HCT116 (cell line): ENCODE data around the gene BRD3OS. TPM values are rescaled to one million over a fixed set of nuclear protein-coding genes. Genes with fewer than 3 reads are reported as not detected.

Experiments used
- ATAC-seq: fragments of 200-7000 bp; cut with Tn5 transposase; 2 replicates; pipeline ENCODE4 v1.9.1; 2020; ENCODE audit warnings: mild to moderate bottlenecking, moderate library complexity
- BruUV-seq: library from RNA; stranded (reverse); fragments of 400-500 nt; replicated peaks from 2 replicates; lab custom pipeline; 2021; lab: Mats Ljungman, UMichigan
- CTCF ChIA-PET: fragments of 300-600 bp; sonication (Branson Sonifier 250); formaldehyde crosslinking; loops from one replicate; lab custom pipeline; 2021; ENCODE audit warnings: antibody characterized with exemption; lab: Charles Lee
- POLR2A ChIA-PET: fragments of 300-600, 350-600 bp; sonication (Branson Sonifier 250); formaldehyde crosslinking; loops from one replicate; lab custom pipeline; 2021; ENCODE audit warnings: antibody characterized with exemption; lab: Charles Lee
- RAD21 ChIA-PET, 2 experiments: fragments of 300-600 bp; sonication (Branson Sonifier 250); formaldehyde crosslinking; loops; one replicate each; lab custom pipeline; 2023; ENCODE audit warnings: low total read pairs in 2 of 2; ENCODE audit not compliant: uncharacterized antibody in 2 of 2, unreplicated experiment in 2 of 2, low non-redundant PET in 1 of 2; lab: Charles Lee
- DNase-seq: peaks from one replicate; pipeline ENCODE4 v3.0.0-alpha.2; 2010; ENCODE audit warnings: low read depth, low spot score
- H2AFZ ChIP-seq: fragments of 200-600 bp; shearing (Covaris generic), sonication (generic); 2 replicates; pipeline ENCODE4 v1.6.1; 2017; ENCODE audit warnings: low read depth, mixed run types, mixed read lengths, antibody characterized with exemption, low read length; ENCODE audit not compliant: poor library complexity, severe bottlenecking
- H3K27ac ChIP-seq: 2 replicates; pipeline ENCODE4 v1.5.1; 2012; ENCODE audit warnings: low read depth, low read length
- H3K27me3 ChIP-seq: fragments of 200-600 bp; sonication (generic); 2 replicates; pipeline ENCODE4 v1.6.1; 2016; ENCODE audit warnings: mixed run types, low read length, mixed read lengths; ENCODE audit not compliant: insufficient read depth
- H3K36me3 ChIP-seq, 2 experiments: fragments of 200-500 bp in 1 of 2; fragments of 200-600 bp in 1 of 2; sonication (Bioruptor generic) in 1 of 2; sonication (generic) in 1 of 2; 2 replicates each; pipeline versions ENCODE4 v1.5.1 to v1.6.1; 2014 to 2016; ENCODE audit warnings: low read length in 2 of 2, inconsistent platforms in 1 of 2, mixed read lengths in 1 of 2, mixed run types in 1 of 2; ENCODE audit not compliant: insufficient read depth in 2 of 2, control insufficient read depth in 1 of 2
- H3K4me1 ChIP-seq, 2 experiments: fragments of 200-600 bp in 1 of 2; sonication (generic) in 1 of 2; 2 replicates each; pipeline versions ENCODE4 v1.5.1 to v1.6.1; 2012 to 2017; ENCODE audit warnings: low read length in 2 of 2, inconsistent platforms in 1 of 2, mild to moderate bottlenecking in 1 of 2, mixed read lengths in 1 of 2, mixed run types in 1 of 2, moderate library complexity in 1 of 2; ENCODE audit not compliant: insufficient read depth in 2 of 2, control insufficient read depth in 1 of 2
- H3K4me2 ChIP-seq: fragments of 200-600 bp; sonication (generic); 2 replicates; pipeline ENCODE4 v1.6.1; 2017; ENCODE audit warnings: mixed run types, low read length, mixed read lengths
- H3K4me3 ChIP-seq, 2 experiments: fragments of 200-600 bp in 1 of 2; sonication (generic) in 1 of 2; replicated peaks in 1 of 2; 2 replicates each; pipeline ENCODE4 v1.5.1; 2011 to 2016; ENCODE audit warnings: low read length in 2 of 2, control low read depth in 1 of 2, low read depth in 1 of 2, mild to moderate bottlenecking in 1 of 2, mixed read lengths in 1 of 2, mixed run types in 1 of 2
- H3K79me2 ChIP-seq: fragments of 200-600 bp; sonication (generic); 2 replicates; pipeline ENCODE4 v1.6.1; 2017; ENCODE audit warnings: mild to moderate bottlenecking, mixed run types, low read length, moderate library complexity, mixed read lengths; ENCODE audit not compliant: insufficient read depth
- H3K9ac ChIP-seq: fragments of 200-600 bp; sonication (generic); 2 replicates; pipeline ENCODE4 v1.6.1; 2016; ENCODE audit warnings: low read length, mixed read lengths
- H3K9me2 ChIP-seq: fragments of 200-600 bp; sonication (generic), shearing (Covaris generic); 2 replicates; pipeline ENCODE4 v1.6.1; 2017; ENCODE audit warnings: mixed run types, mild to moderate bottlenecking, moderate library complexity; ENCODE audit not compliant: insufficient read depth
- H3K9me3 ChIP-seq, 2 experiments: fragments of 200-500 bp in 1 of 2; fragments of 200-600 bp in 1 of 2; sonication (Bioruptor generic) in 1 of 2; sonication (generic) in 1 of 2; 2 replicates each; pipeline ENCODE4 v1.6.1; 2014 to 2017; ENCODE audit warnings: low read length in 2 of 2, mixed read lengths in 2 of 2, inconsistent platforms in 1 of 2, low read depth in 1 of 2, mild to moderate bottlenecking in 1 of 2, mixed run types in 1 of 2, moderate library complexity in 1 of 2; ENCODE audit not compliant: control insufficient read depth in 1 of 2, insufficient read depth in 1 of 2
- H4K20me1 ChIP-seq: fragments of 200-600 bp; sonication (generic), shearing (Covaris generic); 2 replicates; pipeline ENCODE4 v1.6.1; 2017; ENCODE audit warnings: mixed run types, mild to moderate bottlenecking, moderate library complexity; ENCODE audit not compliant: insufficient read depth
- ATF3 ChIP-seq: IDR thresholded peaks from 2 replicates; pipeline ENCODE4 v1.6.1; 2012
- CBX3 ChIP-seq: IDR thresholded peaks from 2 replicates; pipeline ENCODE4 v1.6.1; 2012; ENCODE audit warnings: low read depth
- CEBPB ChIP-seq: IDR thresholded peaks from 2 replicates; pipeline ENCODE4 v1.6.1; 2012; ENCODE audit warnings: low read depth
- EGR1 ChIP-seq: IDR thresholded peaks from 2 replicates; pipeline ENCODE4 v1.6.1; 2012; ENCODE audit warnings: low read depth
- ELF1 ChIP-seq: IDR thresholded peaks from 2 replicates; pipeline ENCODE4 v1.6.1; 2012; ENCODE audit warnings: low read depth, borderline replicate concordance
- EZH2 ChIP-seq: fragments of 200-600 bp; sonication (generic); IDR thresholded peaks from 2 replicates; pipeline ENCODE4 v1.6.1; 2017; ENCODE audit warnings: antibody characterized with exemption, mixed run types
- EZH2phosphoT487 ChIP-seq: fragments of 200-600 bp; IDR thresholded peaks from 2 replicates; pipeline ENCODE4 v1.6.1; 2018; ENCODE audit warnings: antibody characterized with exemption, borderline replicate concordance
- FOSL1 ChIP-seq: IDR thresholded peaks from 2 replicates; pipeline ENCODE4 v1.6.1; 2012; ENCODE audit warnings: low read depth
- JUND ChIP-seq: IDR thresholded peaks from 2 replicates; pipeline ENCODE4 v1.6.1; 2012
- MAX ChIP-seq: IDR thresholded peaks from 2 replicates; pipeline ENCODE4 v1.6.1; 2012
- POLR2AphosphoS5 ChIP-seq: IDR thresholded peaks from 2 replicates; pipeline ENCODE4 v1.6.1; 2011; ENCODE audit warnings: mild to moderate bottlenecking, low read depth, low read length, moderate library complexity
- RAD21 ChIP-seq: IDR thresholded peaks from 2 replicates; pipeline ENCODE4 v1.6.1; 2012; ENCODE audit warnings: low read depth, mild to moderate bottlenecking
- REST ChIP-seq: IDR thresholded peaks from 2 replicates; pipeline ENCODE4 v1.6.1; 2012; ENCODE audit warnings: low read depth
- SIN3A ChIP-seq: IDR thresholded peaks from 2 replicates; pipeline ENCODE4 v1.6.1; 2012; ENCODE audit warnings: low read depth
- SP1 ChIP-seq: IDR thresholded peaks from 2 replicates; pipeline ENCODE4 v1.6.1; 2012; ENCODE audit warnings: low read depth
- SRF ChIP-seq: IDR thresholded peaks from 2 replicates; pipeline ENCODE4 v1.6.1; 2012; ENCODE audit warnings: low read depth
- YY1 ChIP-seq: IDR thresholded peaks from 2 replicates; pipeline ENCODE4 v1.6.1; 2011; ENCODE audit warnings: low read length, low read depth, moderate library complexity, mild to moderate bottlenecking; ENCODE audit not compliant: insufficient replicate concordance; ENCODE audit errors: extremely low read depth
- ZBTB33 ChIP-seq: IDR thresholded peaks from 2 replicates; pipeline ENCODE4 v1.6.1; 2011; ENCODE audit warnings: mild to moderate bottlenecking, low read length, moderate library complexity; ENCODE audit not compliant: insufficient replicate concordance; ENCODE audit errors: extremely low read depth
- ZNF274 ChIP-seq: fragments of 200-500 bp; sonication (Bioruptor generic); IDR thresholded peaks from 2 replicates; pipeline ENCODE4 v1.6.1; 2014; ENCODE audit warnings: mild to moderate bottlenecking, low read depth, low read length, inconsistent platforms
- intact Hi-C: fragments of 100-400 bp; cut with micrococcal nuclease; formaldehyde crosslinking; loops from 2 replicates; pipeline ENCODE4 v1.10.0; 2022
- total RNA-seq: library from RNA; stranded (reverse); gene quantifications from one replicate; pipeline ENCODE4 v1.2.1, GENCODE V29; 2021; ENCODE audit not compliant: unreplicated experiment

The BRD3OS gene
- total RNA-seq, 1 experiment from 2014 or later, result 17.0 TPM

- no peak for TF ChIP-seq EZH2phosphoT487
- TF ChIP-seq CBX3, result no peak
- TF ChIP-seq FOSL1, result no peak
- TF ChIP-seq POLR2AphosphoS5, result no peak
- no peak for TF ChIP-seq EGR1
- no peak for TF ChIP-seq CEBPB
These were observed 44.3 kb upstream of the BRD3OS start (continued) for GRCh38 chr9:133980864-133981588.

- H3K9me3 ChIP-seq, result no peaks in the 10 kb centered on the region
- no TSS peak for BruUV-seq
- H3K36me3 ChIP-seq, result no peaks in the 10 kb centered on the region
- no peaks in the 10 kb centered on the region for H3K27me3 ChIP-seq
- H4K20me1 ChIP-seq, result no peaks in the 10 kb centered on the region
- H3K27ac ChIP-seq, result no peak overlapping the region
- no peak for TF ChIP-seq YY1
- no peak for TF ChIP-seq EZH2
- TF ChIP-seq EZH2phosphoT487, result no peak
- TF ChIP-seq EGR1, result no peak
- TF ChIP-seq SP1, result no peak
- no peak for TF ChIP-seq ATF3
- TF ChIP-seq ZNF274, result no peak
- no peak for TF ChIP-seq MAX
- TF ChIP-seq SIN3A, result no peak
- no peak for TF ChIP-seq RAD21
- TF ChIP-seq REST, result no peak
- no peak for TF ChIP-seq POLR2AphosphoS5
- TF ChIP-seq ZBTB33, result no peak
- no peak for TF ChIP-seq ELF1
- no peak for TF ChIP-seq JUND
- no peak for TF ChIP-seq SRF
- ChIA-PET POLR2A (no interaction called here), RAD21 (no interaction called here), CTCF (no interaction called here)
- DNase-seq (no peak), ATAC-seq (no peak)
- intact Hi-C loops, result no loop called here
- H3K4me1 ChIP-seq, result no peaks in the 10 kb centered on the region
- no peak overlapping the region for H2AFZ ChIP-seq
- no peak overlapping the region for H3K4me2 ChIP-seq
- H3K4me3 ChIP-seq, result no peak overlapping the region
- peaks cover 92% of the 10 kb centered on the region for H3K79me2 ChIP-seq
- no peaks in the 10 kb centered on the region for H3K9me2 ChIP-seq
- no peak overlapping the region for H3K9ac ChIP-seq
These were observed 43.7 kb upstream of the BRD3OS start for GRCh38 chr9:133981589-133981957.
